PFSK-1 (cell line): ENCODE measurements around the gene TWNK.

Source experiments
- FOXP2 ChIP-seq: optimal IDR thresholded peaks from 2 replicates; pipeline ENCODE3; 2011; ENCODE audit warnings: borderline replicate concordance, control low read depth, inconsistent platforms; ENCODE audit not compliant: insufficient read depth; ENCODE audit errors: extremely low read length, extremely low read depth
- POLR2AphosphoS5 ChIP-seq: IDR thresholded peaks from 2 replicates; pipeline ENCODE4 v1.6.1; 2012; ENCODE audit warnings: low read depth, mild to moderate bottlenecking, control low read depth, low read length, moderate library complexity
- SIN3A ChIP-seq: IDR thresholded peaks from 2 replicates; pipeline ENCODE4 v1.6.1; 2012; ENCODE audit warnings: mild to moderate bottlenecking, low read length, moderate library complexity, borderline replicate concordance; ENCODE audit not compliant: insufficient read depth
- TAF1 ChIP-seq: IDR thresholded peaks from 2 replicates; pipeline ENCODE4 v1.6.1; 2012; ENCODE audit warnings: low read length, control low read depth, borderline replicate concordance; ENCODE audit not compliant: insufficient read depth
- TF ChIP-seq, protein P1 (sequence below), 2 experiments: IDR thresholded peaks; 2 replicates each; pipeline versions ENCODE4 v1.6.1 to v1.8.0; 2011 to 2012; ENCODE audit warnings: low read depth in 2 of 2, low read length in 2 of 2, control low read depth in 1 of 2, inconsistent platforms in 1 of 2, mild to moderate bottlenecking in 1 of 2, moderate library complexity in 1 of 2; ENCODE audit not compliant: insufficient read depth in 1 of 2

TWNK gene

DNA sequence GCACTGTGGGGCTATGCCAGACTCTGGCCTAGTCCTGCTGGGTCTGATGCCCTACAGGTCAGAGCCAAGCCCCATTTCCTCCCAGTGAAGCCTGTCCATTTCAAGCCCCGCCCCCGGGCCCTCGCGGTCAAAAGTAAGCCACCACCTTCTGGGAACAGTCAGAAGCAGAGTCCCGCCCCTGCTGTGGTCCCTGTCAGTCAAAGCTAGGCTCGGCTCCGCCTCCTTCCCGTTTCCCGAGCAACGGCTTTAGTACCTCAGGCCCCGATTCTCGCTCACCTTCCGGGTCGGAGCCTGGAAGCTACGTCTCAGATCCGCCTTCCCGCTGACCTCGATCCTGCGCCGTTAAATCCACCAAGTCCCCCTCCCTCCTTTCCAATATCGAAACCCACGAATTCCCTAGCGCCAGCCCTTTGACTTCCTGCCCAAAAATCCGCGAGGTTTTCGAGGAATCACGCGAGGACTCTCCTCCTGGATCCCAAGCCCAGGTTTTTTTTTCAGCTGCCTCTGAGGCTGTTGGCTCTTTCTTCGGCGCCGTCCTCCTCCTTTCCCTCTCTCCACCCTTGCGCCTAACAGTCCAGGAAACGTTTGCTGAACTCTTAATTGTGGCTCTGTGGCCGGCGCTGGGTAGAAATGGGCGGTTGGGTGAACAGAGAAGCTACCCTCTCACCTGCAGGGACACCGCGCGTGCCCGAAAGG is 55.5 kb downstream of the TWNK start:
- TF ChIP-seq SIN3A, result no peak
- TF ChIP-seq, protein P1, sequence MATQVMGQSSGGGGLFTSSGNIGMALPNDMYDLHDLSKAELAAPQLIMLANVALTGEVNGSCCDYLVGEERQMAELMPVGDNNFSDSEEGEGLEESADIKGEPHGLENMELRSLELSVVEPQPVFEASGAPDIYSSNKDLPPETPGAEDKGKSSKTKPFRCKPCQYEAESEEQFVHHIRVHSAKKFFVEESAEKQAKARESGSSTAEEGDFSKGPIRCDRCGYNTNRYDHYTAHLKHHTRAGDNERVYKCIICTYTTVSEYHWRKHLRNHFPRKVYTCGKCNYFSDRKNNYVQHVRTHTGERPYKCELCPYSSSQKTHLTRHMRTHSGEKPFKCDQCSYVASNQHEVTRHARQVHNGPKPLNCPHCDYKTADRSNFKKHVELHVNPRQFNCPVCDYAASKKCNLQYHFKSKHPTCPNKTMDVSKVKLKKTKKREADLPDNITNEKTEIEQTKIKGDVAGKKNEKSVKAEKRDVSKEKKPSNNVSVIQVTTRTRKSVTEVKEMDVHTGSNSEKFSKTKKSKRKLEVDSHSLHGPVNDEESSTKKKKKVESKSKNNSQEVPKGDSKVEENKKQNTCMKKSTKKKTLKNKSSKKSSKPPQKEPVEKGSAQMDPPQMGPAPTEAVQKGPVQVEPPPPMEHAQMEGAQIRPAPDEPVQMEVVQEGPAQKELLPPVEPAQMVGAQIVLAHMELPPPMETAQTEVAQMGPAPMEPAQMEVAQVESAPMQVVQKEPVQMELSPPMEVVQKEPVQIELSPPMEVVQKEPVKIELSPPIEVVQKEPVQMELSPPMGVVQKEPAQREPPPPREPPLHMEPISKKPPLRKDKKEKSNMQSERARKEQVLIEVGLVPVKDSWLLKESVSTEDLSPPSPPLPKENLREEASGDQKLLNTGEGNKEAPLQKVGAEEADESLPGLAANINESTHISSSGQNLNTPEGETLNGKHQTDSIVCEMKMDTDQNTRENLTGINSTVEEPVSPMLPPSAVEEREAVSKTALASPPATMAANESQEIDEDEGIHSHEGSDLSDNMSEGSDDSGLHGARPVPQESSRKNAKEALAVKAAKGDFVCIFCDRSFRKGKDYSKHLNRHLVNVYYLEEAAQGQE (IDR thresholded peaks at IDR 0.05; ENCODE audit: insufficient read depth in 1 of 2, low read depth in 2 of 2, low read length in 2 of 2), result no peak; a peak in 1 of 4 replicates
- peak; percentile 67; the same call in 1 of the 2 replicates for TF ChIP-seq POLR2AphosphoS5
- 0 out of 2 replicates have a peak, but pooled peaks have one; percentile 13 for TF ChIP-seq TAF1
- TF ChIP-seq FOXP2, result no peak

DNA sequence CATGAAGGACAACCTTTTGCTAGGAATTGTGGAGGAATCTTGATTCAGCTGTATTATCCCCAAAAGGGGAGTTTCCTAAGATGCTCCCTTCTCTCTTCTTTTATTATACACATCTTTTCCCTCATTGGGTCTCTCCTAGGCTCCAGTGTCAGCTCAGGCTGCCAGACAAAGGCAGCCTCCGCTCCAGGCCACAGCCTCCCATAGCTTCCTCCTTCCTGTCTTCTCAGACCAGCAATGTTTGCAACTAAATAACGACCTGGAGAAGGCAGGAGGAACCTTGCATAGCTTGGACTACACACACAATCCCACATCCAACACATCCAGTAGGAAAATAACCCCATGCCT is 56.0 kb downstream of the TWNK start:
- TF ChIP-seq SIN3A (0 out of 2 replicates have a peak, but pooled peaks have one; percentile 29), FOXP2 (no peak), TAF1 (no peak)
- TF ChIP-seq, protein P1 (IDR thresholded peaks at IDR 0.05; ENCODE audit: insufficient read depth in 1 of 2, low read depth in 2 of 2, low read length in 2 of 2), result no peak
